ENCODE results near the gene ZNF248. TPM values are rescaled to one million over a fixed set of nuclear protein-coding genes. Genes with fewer than 3 reads are reported as not detected.

The ZNF248 gene
- total and polyA plus RNA-seq, 4 donors, result 3.6 to 38.0 (median 6.3) TPM

- ATAC-seq (ENCODE audit: insufficient read depth, low FRiP score) (no peak), DNase-seq (no peak)
- Histone ChIP-seq H3K27me3 (ENCODE audit: control insufficient read depth in 3 of 3, insufficient read depth in 3 of 3, low read length in 2 of 3) (no peaks in the 10 kb centered on the region), H3K27ac (ENCODE audit: low read depth in 1 of 2, low read length in 1 of 2) (no peak overlapping the region), H3K4me3 (no peak overlapping the region), H3K4me1 (ENCODE audit: control insufficient read depth in 5 of 5, insufficient read depth in 5 of 5, low read length in 5 of 5) (no peaks in the 10 kb centered on the region), H3K36me3 (ENCODE audit: control insufficient read depth in 4 of 4, insufficient read depth in 4 of 4, low read length in 4 of 4) (no peaks in the 10 kb centered on the region), H3K9me3 (ENCODE audit: control insufficient read depth in 4 of 4, insufficient read depth in 3 of 4, low read length in 3 of 4) (peaks cover 0 to 17% (median 1%) of the 10 kb centered on the region in 4 donors), H3K9ac (ENCODE audit: insufficient read depth in 1 of 2, low read length in 2 of 2) (no peak overlapping the region)
- TF ChIP-seq CTCF (IDR thresholded peaks at IDR 0.05; ENCODE audit: control extremely low read depth, extremely low read depth), result no peak
- WGBS, 2 donors, result 79 to 86% methylated on average over 14 to 15 of the region's 15 CpGs
Measured at GRCh38 chr10:37737336-37737735, 120.1 kb downstream of the ZNF248 start.

- H3K4me3 ChIP-seq, result no peak overlapping the region
- no peak for DNase-seq
- peaks cover 0 to 14% (median 1%) of the 10 kb centered on the region in 4 donors for H3K9me3 ChIP-seq (ENCODE audit: control insufficient read depth in 4 of 4, insufficient read depth in 3 of 4, low read length in 3 of 4)
- H3K36me3 ChIP-seq (ENCODE audit: control insufficient read depth in 4 of 4, insufficient read depth in 4 of 4, low read length in 4 of 4), result no peaks in the 10 kb centered on the region
- WGBS, 2 donors, result 44 to 58% methylated on average over 1 of the region's 1 CpG
- no peak overlapping the region for H3K27ac ChIP-seq (ENCODE audit: low read depth in 1 of 2, low read length in 1 of 2)
- ATAC-seq (ENCODE audit: insufficient read depth, low FRiP score), result no peak
- H3K4me1 ChIP-seq (ENCODE audit: control insufficient read depth in 5 of 5, insufficient read depth in 5 of 5, low read length in 5 of 5), result no peaks in the 10 kb centered on the region
- no peak overlapping the region for H3K9ac ChIP-seq (ENCODE audit: insufficient read depth in 1 of 2, low read length in 2 of 2)
- no peak for TF ChIP-seq CTCF (IDR thresholded peaks at IDR 0.05; ENCODE audit: control extremely low read depth, extremely low read depth)
- no peaks in the 10 kb centered on the region for H3K27me3 ChIP-seq (ENCODE audit: control insufficient read depth in 3 of 3, insufficient read depth in 3 of 3, low read length in 2 of 3)
Measured at GRCh38 chr10:37736120-37736519, 121.3 kb downstream of the ZNF248 start.

GRCh38 chr10:37734971-37735370 lies 122.4 kb downstream of the ZNF248 start:
- H3K27ac ChIP-seq (ENCODE audit: low read depth in 1 of 2, low read length in 1 of 2), result no peak overlapping the region
- 79 to 80% methylated on average over 2 of the region's 2 CpGs for WGBS, 2 donors
- DNase-seq (no peak), ATAC-seq (ENCODE audit: insufficient read depth, low FRiP score) (no peak)
- H3K36me3 ChIP-seq (ENCODE audit: control insufficient read depth in 4 of 4, insufficient read depth in 4 of 4, low read length in 4 of 4), result no peaks in the 10 kb centered on the region
- H3K9ac ChIP-seq (ENCODE audit: insufficient read depth in 1 of 2, low read length in 2 of 2), result no peak overlapping the region
- TF ChIP-seq CTCF (IDR thresholded peaks at IDR 0.05; ENCODE audit: control extremely low read depth, extremely low read depth), result no peak
- no peaks in the 10 kb centered on the region for H3K27me3 ChIP-seq (ENCODE audit: control insufficient read depth in 3 of 3, insufficient read depth in 3 of 3, low read length in 2 of 3)
- no peaks in the 10 kb centered on the region for H3K4me1 ChIP-seq (ENCODE audit: control insufficient read depth in 5 of 5, insufficient read depth in 5 of 5, low read length in 5 of 5)
- no peak overlapping the region for H3K4me3 ChIP-seq
- H3K9me3 ChIP-seq (ENCODE audit: control insufficient read depth in 4 of 4, insufficient read depth in 3 of 4, low read length in 3 of 4), result peaks cover 0 to 14% (median 1%) of the 10 kb centered on the region in 4 donors

Other genes with a start within 250 kb of the ZNF248 start
- 10 to 100 TPM in 1 of 2 donors, 1 to 10 TPM in 1; 8.0 to 20.1 TPM for gene ZNF25, start 119.0 kb upstream of the ZNF248 start, total RNA-seq
- 1 to 10 TPM; 4.7 to 5.6 TPM for gene ZNF25, start 119.0 kb upstream of the ZNF248 start, polyA plus RNA-seq
- 10 to 100 TPM; 25.7 to 63.4 TPM for gene ZNF33A, start 153.1 kb upstream of the ZNF248 start, total RNA-seq
- 10 to 100 TPM in 1 of 2 donors, 1 to 10 TPM in 1; 9.4 to 10.4 TPM for gene ZNF33A, start 153.1 kb upstream of the ZNF248 start, polyA plus RNA-seq
- gene ZNF37A, start 236.7 kb upstream of the ZNF248 start, total RNA-seq, result 10 to 100 TPM; 12.5 to 29.0 TPM
- gene ZNF37A, start 236.7 kb upstream of the ZNF248 start, polyA plus RNA-seq, result 1 to 10 TPM; 4.5 to 4.7 TPM

Data from lung (tissue), 12 donors.